Measurements from ENCODE around the gene SHC4. TPM values are rescaled to one million over a fixed set of nuclear protein-coding genes. Genes with fewer than 3 reads are reported as not detected.

The SHC4 gene, protein sequence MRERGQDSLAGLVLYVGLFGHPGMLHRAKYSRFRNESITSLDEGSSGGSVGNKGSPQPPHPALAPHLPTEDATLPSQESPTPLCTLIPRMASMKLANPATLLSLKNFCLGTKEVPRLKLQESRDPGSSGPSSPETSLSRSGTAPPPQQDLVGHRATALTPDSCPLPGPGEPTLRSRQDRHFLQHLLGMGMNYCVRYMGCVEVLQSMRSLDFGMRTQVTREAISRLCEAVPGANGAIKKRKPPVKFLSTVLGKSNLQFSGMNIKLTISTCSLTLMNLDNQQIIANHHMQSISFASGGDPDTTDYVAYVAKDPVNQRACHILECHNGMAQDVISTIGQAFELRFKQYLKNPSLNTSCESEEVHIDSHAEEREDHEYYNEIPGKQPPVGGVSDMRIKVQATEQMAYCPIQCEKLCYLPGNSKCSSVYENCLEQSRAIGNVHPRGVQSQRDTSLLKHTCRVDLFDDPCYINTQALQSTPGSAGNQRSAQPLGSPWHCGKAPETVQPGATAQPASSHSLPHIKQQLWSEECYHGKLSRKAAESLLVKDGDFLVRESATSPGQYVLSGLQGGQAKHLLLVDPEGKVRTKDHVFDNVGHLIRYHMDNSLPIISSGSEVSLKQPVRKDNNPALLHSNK
- 1.7 TPM for polyA plus RNA-seq (2013, experiment 1 of 2; ENCODE audit: insufficient read length)
- polyA plus RNA-seq (2013, experiment 2 of 2; ENCODE audit: insufficient read length), result 2.0 TPM

DNA sequence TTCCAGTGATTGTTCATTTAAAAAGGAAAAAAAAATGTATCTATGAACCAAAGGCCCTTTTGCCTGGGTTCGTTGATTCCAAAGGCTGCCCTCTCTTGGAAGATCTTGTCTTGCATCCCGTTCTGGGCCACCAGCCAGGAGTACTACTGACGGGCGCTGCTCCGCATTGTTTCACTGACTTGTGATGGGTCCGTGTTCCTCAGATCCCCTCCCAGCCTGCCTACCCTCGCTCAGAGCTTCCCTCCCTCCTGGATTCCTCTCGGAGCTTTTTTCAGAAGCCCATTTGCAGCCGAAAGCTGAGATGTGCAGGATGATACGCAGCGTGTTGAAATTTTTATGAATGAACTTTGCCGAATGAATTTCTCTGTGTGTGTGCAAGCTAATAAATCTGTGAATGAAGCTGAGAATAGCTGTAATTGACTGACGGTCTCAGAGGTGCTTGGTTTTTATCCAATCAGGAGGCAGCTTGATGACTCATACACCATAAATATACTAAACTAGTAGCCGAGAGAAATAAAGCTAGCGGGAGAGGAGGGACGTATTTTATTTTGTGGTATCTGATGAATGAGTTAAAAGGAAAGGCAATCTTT is at the start of gene SHC4:
Gene SHC4, minus strand, starts transcription at position 396 of the 590 bp plus-strand sequence. CDS start 904 bp downstream, outside the sequence.
- peak; percentile 91 for DNase-seq

DNA sequence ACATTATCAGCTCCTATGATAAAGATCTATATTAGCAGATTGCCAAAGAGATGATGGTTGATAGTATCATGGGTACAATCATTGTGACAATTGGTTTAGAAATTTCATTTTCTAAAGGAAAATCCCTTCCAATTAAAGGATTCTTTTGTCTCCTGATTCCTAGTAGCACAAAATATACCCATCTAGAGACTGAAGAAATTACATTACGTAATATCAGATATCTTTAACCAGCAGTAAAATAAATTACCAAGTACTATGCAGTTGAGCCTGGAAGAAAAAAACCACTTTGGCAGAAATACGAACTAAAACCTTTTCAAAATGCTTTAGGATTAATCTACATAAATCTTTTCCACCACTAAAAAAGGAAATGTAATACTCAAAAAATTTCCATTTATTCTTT is 35.6 kb upstream of the SHC4 start:
- DNase-seq, result no peak

DNA sequence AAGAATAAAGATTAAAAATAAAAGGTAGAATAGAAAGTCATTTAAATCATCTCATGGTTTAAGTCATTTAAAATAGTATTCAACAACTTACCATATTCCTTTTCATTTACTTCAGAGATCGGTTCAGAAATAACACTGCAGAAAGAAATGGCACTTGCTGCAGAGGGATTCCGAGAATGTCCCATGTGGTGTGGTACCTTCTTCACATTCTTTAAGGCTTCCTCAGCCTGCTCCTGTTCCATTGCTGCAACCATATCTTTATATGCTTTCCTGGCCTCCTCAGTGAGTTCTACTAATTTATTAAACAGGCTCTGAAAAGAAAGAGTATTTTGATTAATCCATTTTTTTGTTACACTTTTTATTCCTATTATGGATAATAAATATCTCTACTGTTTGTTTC is 32.6 kb upstream of the SHC4 start:
- DNase-seq, result peak; percentile 75

DNA sequence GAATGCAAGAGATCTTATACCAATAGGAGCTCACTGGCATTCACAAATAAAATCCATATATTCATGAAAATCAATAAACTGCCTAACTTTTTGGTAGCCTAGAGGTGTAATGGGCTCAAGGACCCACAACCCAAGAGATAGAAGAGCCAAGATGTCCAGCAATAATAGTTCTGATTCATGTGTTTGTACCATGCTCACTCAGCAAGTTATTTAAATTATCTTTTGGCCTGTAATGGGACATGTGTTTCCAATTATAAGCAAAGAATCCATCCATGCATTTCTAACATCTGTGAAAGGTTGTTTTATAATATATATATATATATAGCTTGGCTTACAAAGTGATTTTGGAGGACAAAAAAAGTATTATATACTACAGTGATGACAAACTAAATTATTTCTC is 29.7 kb upstream of the SHC4 start:
- peak; percentile 78 for DNase-seq

DNA sequence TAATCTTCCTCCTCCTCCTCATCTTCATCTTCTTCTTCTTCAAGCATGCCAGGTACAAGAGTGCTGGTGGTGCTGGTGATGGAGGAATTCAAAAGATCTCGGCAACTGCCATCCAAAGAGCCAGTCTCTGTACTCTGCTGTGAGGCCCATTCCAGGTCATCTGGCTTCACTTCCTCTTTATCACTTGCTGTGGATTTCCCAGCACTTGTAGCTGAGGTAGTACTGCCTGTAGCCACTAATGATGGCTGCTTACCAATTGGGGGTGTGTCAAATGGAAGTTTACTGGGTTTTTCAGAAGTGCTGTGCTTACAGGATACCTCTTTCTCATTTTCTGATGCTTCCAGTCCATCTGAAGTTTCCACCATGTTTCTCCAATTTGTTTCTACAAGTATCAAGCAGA is 28.8 kb upstream of the SHC4 start:
- DNase-seq, result no peak

DNA sequence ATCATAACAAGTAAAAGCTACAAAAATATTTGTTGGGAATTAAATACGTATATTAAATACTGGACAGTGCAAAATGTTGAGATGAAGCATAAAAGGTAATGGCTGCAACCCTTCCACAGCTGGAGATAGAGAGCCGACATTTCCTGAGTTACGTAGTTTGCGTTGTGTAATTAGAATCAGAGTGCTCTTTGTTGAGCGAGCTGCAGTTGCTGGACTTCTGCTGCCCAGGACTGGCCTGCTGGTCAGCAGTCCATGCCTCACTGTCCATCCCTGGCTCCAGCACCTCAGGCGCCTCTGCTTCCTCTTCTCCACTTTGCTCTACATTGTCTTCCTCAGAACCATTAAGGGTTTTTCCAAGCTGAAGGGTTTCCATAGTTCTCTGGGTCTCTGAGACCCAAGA is 28.4 kb upstream of the SHC4 start:
- DNase-seq, result no peak

DNA sequence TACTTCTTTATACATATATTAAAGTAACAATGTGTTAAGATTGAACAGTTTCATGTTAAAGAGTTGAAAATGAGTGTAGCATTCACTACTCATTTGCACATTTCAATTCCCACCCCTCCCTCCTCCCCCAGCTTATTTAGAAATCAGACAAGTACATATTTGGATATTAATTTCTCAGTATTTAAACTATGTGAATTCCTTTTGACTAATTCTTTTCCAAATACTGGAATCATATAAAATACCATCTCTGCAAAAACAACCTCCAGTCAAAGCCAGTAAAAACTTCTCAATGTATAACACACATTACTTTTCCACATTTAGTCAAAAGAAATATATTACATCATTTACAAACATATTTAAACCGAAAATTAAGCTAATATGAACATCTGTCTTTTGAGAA is 25.5 kb upstream of the SHC4 start:
- peak; percentile 90 for DNase-seq

DNA sequence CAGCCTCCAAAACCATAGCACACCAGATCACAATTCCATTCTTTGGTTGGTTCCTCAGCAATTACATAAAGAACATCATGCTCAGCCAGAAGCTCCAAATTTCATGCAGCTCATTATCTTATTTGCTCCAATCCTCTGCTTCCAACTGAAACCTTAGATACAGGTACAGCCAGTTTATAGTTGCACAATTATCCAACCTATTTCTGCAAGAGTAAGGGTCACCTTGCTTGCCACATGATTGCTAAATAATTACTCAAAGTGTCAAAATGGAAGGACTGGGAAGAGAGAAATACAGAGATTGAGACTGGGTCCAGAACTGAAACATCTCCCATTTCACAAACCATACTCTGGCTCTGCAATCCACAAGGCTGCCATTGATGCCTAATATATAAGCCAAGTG is 23.4 kb upstream of the SHC4 start:
- no peak for DNase-seq

DNA sequence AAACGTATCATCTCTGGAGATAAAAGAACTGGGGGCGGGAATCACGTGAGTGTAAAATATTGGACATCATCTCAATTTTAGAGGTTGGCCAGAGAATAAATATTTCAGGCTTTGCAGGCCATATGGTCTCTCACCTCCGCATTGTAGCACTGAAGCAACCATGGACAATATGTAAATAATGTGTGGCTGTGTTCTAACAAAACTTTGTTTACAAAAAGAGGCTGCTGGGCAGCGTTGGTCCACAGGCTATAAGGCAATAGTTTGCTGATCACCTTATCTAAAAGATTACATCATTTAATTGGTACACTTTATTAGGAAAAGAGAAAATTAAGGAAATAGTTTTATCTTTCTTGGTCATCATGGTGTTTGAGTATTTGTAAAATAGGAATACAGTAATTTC is 22.5 kb upstream of the SHC4 start:
- no peak for DNase-seq

DNA sequence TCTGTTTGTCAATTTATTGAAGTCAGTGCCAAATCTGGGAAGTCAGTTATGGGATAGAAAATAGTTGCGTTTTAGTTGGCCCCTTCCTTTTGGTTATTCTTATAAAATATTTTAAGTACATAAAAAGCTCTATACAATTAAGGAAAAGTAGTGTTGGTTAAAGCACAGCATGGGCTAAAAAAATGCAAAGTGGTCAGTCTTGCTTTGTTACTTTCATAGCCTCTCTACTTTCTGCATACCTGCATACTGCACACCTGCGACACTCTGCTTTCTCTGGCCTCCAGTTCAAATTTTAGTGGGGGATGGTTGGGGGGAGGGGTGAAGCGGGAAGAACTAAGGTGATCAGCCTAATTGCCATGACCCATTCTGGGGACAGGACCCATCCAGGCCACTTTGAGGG is 21.8 kb upstream of the SHC4 start:
- DNase-seq, result no peak

DNA sequence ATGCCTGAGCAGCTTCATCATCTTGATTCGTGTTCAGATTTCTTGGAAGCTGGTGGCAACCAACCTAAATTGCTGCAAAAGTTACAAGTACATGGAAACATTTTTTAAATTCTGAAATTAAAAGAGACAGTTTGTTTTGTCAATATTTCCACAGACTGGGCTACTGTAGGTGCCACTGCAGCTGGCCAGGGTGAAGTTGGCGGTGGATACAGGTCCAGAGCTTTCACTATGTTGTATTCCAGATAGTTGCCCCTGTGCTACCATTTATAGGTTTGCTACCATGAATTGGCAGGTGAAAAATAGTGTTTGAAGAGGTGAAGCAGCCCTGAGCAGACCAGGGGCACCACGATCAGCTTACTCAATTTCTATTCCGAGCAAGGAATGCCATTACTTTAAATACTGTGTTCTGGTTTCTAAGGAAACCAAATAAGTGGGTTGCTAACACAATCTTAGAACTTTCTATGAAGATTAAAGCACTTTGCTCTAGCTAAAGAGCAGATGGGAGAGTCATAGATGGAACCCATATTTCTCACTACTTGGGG is 21.2 kb upstream of the SHC4 start:
- peak; percentile 36 for DNase-seq

DNA sequence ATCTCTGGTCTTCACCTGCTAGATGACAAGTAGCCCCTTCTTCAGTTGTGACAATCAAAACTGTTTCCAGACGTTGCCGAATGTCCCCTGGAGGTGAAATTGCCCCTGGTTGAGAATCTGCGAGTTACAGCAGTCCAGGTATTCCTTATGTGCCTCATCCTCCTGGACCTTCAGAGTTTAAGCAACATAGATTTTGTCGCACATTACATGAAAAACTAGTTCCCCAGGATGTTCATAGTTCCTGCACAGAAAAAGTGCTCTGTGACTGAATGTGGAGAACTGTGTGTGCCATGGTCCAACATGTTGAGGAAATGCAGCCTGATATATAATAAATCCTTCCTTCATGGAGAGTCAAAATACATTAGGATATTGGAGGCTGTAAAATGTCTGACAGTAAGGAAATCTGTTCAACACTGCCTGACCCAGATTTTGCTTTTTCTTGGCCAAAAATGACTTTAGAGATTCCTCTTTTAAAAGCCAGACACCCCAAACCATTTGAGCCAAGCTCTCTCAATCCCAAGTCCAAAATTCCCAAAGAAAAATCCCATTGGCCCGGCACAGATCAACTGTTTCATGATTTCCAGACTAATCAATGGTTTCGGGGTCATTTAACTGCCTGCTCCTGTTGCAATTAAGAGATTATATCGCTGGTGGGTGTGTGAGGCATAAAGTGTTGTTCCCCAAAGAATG is 20.4 kb upstream of the SHC4 start:
- DNase-seq, result no peak

DNA sequence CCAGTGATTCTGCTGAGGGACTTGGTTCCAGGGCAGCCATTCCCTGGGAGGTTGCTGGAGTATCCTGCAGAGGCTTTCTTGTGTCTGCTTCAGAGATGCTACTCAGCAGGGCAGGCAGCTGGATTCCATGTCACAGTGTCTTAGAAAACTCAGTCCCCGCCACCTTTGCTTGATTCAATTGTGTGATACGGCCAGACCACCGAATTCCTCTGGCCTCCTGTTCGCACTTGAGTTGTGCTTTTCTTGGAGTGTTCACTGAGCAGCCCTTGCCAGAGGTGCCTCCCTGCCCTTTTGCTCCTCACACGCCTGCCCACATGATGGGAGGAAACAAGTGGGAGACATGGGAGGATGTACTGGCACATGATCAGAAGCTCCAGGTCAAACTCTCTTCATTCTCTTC is 19.6 kb upstream of the SHC4 start:
- no peak for DNase-seq

DNA sequence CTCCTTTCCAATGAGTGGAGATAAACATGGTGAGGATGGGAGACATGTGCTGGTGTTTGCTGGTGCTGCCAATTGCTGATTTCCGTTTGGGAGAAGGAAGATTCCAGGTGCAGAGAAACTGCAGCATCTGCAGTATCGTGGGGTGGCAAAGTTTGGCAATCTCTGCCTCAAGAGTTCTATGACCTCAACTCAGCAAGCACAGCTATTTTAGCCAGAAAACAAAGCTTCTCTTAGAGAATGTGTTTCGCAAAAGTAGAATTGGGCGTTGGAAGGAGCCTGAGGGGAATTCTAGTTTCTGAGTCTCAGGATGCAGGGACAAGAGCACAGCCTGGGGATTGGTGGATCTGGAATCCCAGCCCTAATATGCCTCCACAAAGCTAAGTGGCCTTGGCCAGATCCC is 18.2 kb upstream of the SHC4 start:
- DNase-seq, result no peak

DNA sequence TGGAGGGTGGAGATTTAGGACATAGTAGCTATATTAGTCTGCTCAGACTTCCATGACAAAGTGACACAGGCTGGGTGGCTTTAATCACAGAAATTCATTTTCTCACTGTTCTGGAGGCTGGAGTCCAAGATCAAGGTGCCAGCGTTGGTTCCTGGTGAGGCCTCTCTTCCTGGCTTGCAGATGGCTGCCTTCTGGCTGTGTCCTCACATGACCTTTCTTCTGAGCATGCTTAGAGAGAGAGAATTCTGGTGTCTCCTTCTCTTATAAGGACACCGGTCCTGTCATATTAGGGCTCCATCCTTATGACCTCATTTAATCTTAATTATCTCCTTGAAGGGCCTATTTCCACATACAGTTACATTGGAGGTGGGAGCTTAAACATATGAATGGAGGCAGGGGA is 14.9 kb upstream of the SHC4 start:
- no peak for DNase-seq

DNA sequence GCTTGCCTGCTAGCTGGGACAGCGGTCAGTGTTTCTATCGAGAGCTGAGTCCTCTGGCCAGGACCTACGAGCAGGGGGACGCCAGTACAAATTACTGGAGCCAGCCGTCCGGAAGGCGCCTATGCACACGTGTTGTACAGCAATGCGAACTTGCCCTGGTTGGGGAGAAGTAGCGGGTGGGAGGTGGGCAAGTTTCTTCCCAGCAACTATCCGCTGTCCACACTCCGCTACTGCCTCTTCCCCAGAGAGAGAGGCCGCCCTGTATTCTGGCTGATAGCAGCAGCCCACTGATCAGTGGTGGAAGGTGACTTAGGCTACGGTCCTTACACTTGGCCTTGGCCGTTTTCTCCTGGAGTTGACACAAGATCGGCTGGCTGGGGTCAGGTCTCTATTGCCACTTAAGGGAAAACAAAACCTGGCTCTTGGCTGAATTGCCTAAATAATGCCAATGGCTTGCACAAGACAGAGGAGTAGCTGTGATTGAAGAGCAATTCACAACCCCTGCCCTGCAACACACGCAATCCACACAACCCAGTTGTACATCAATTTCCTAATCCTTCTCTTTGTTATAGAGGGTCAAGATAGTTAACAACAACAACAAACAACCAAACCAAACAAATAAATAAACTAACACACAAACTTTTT is 12.8 kb upstream of the SHC4 start:
- no peak for DNase-seq

DNA sequence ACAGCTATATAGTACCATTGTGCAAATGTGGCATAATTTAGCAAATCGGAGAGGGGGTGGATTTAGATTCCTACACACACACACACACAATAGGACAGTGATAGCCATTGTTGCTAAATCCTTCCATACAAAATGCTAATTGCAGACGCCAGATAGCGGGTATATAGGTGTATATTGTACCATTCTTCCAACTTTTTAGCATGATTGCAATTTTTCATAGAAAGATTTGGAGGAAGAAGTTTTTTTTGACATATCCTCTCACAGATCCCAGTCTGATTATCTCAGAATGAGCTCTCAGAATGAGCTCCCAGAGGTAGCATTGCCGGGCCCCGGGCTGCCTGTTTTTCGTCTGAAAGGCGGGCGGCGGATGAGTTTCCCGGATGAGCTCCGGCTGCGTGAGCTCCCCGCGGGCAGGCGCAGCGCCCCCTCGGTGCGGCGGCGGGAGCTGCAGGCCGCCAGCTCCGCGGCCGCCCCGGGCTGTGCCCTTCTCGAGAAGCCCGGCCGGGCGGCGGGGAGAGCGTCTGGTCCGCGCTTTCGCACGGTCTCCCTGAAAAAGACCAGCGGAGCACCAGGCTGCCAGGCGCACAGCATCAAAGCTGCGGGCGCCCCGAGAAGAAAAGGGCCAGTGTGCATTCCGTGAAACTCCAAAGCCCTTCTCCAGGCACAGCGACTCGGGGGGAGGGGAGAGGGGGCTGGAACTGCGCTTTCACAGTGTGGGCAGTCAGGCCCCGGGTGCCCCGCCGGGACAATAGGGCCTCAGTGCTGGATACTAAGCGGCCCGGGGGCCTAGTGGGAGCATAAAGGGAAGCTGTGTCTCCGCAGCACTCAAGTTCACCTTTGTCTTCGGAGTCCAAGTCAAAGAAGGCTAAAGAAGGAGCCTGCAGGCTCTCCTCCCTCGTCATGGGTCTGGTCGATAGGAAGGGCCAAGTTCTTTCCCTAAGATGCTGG is 12.0 kb upstream of the SHC4 start:
- DNase-seq, result peak; percentile 85

DNA sequence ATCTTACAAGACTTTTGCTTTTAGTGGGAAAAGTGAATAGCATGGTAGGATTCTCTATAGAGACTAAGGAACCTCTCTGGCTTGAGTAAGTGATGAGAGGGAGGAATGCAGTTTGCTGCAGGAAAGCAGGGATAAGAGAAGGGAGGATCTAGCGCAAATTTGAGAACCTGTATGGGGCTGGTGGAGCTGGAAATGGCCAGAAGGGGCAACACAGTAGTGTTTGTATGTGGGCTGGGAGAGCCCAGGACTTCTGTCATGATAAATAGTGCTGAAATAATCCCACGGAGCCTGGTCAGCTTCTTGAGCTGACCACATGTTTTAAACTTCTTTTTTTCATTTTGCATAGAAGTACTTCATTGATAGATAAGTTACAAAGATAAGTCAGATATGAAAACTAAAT is 11.2 kb upstream of the SHC4 start:
- DNase-seq, result no peak

DNA sequence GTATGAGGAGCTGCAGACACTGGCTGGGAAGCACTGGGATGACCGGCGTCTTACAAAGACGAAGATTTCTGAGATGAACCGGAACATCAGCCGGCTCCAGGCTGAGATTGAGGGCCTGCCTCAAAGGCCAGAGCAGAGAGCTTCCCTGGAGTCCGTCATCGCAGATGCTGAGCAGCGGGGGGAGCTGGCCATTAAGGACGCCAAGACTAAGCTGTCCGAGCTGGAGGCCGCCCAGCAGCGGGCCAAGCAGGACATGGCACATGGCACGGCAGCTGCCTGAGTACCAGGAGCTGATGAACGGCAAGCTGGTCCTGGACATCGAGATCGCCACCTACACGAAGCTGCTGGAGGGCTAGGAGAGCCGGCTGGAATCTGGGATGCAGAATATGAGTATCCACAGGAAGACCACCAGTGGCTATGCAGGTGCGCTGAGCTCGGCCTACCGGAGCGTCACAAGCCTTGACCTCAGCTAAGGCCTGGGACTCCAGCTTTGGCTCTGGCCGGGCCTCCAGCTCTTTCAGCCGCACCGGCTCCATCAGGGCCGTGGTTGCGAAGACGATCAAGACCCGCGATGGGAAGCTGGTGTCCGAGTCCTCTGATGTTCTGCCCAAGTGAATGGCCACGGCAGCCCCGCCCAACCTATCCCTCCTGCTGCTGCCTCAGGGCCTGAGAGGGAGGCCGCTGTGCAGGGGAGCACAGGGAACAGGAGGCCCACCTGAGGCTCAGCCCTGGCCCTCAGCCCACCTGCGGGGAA is 9.2 kb upstream of the SHC4 start:
- DNase-seq, result no peak

DNA sequence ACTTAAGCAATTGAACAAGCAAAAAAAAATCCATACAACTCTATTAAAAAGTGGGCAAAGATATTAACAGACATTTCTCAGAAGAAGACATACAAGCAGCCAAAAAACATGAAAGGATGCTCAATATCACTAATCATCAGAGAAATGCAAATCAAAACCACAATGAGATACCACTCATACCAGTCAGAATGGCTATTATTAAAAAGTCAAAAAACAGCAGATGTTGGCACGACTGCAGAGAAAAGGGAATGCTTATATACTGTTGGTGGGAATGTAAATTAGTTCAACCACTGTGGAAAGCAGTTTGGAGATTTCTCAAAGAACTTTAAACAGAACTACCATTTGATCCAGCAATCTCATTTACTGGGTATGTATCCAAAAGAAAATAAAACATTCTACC is 7.2 kb upstream of the SHC4 start:
- DNase-seq, result peak; percentile 83
